Breast epithelium (tissue), 3 donors: ENCODE data around the gene SOX8.

ENCODE experiments used
- CTCF ChIP-seq, 3 donors: fragments of 450-650 bp; IDR thresholded peaks; one replicate each; pipeline ENCODE4 v1.5.1; 2016 to 2017; ENCODE audit warnings: antibody characterized with exemption in 3 of 3, mild to moderate bottlenecking in 3 of 3, moderate library complexity in 3 of 3
- POLR2A ChIP-seq: fragments of 450-650 bp; IDR thresholded peaks from one replicate; pipeline ENCODE4 v1.6.1; 2016; ENCODE audit warnings: antibody characterized with exemption, mild to moderate bottlenecking, moderate library complexity
- POLR2AphosphoS5 ChIP-seq, 3 donors: sonication (generic); formaldehyde crosslinking; IDR thresholded peaks; one replicate each; pipeline ENCODE4 v1.6.1; 2017; ENCODE audit warnings: antibody characterized with exemption in 3 of 3

GRCh38 chr16:932831-933330 lies 48.7 kb upstream of the SOX8 start:
- no peak for TF ChIP-seq POLR2AphosphoS5 (IDR thresholded peaks at IDR 0.05)
- no peak for TF ChIP-seq CTCF (IDR thresholded peaks at IDR 0.05)
- no peak for TF ChIP-seq POLR2A
